ENCODE results near the gene UBAP2. TPM values are rescaled to one million over a fixed set of nuclear protein-coding genes. Genes with fewer than 3 reads are reported as not detected.
A peak's percentile ranks its signal among the peaks of the same experiment; 100 is the strongest.

The UBAP2 gene
- total RNA-seq, 1 experiment from 2014 or later: 60.8 TPM

DNA sequence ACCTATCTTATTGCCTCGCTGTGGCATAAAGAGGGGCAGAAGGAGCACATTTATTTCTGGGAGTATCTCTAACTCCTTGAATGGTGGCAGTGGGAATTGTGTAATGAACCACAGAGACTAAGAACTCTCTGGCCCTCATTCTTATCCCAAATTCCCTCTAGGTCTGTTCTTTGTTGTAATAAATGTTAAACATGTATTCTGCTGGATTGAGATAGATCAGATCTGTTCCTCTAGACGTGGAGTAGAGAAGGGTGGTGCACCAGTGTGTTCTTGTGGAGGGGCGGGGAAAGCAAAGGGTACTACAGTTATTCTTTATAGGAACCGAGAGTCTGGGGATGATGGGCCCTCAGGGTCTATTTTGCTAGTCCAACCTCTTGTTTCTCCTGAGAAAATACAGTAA lies 141.3 kb downstream of the UBAP2 start:
- Histone ChIP-seq H3K79me1 (ENCODE audit: insufficient read depth, low read depth, low read length, poor library complexity, severe bottlenecking) (peaks cover 8% of the 10 kb centered on the region), H3K27me3 (ENCODE audit: insufficient read depth, low read length) (no peaks in the 10 kb centered on the region), H2BK5ac (ENCODE audit: insufficient read length, low read length) (no peak overlapping the region), H3K23ac (ENCODE audit: insufficient read length, low read depth, low read length) (no peak overlapping the region), H3K4me2 (ENCODE audit: insufficient read depth, insufficient read length, low read length) (no peak overlapping the region), H3K79me2 (ENCODE audit: insufficient read depth, low read length) (0 out of 2 replicates have a peak, but pooled peaks cover 2% of the 10 kb centered on the region), H3K14ac (ENCODE audit: insufficient read depth, low read length) (no peak overlapping the region), H3K18ac (ENCODE audit: insufficient read length, low read depth, low read length) (no peak overlapping the region), H3K9ac (ENCODE audit: extremely low read depth, insufficient read length, low read length) (no peak overlapping the region), H2AK5ac (ENCODE audit: insufficient read length, low read length) (no peak overlapping the region), H3K23me2 (ENCODE audit: insufficient read length, low read depth, low read length, poor library complexity, severe bottlenecking) (no peaks in the 10 kb centered on the region), H3K4ac (ENCODE audit: low read depth, low read length) (no peak overlapping the region), H3K27ac (ENCODE audit: insufficient read length, low read depth, low read length) (no peak overlapping the region), H4K91ac (ENCODE audit: insufficient read length, low read depth, low read length) (no peak overlapping the region), H4K20me1 (ENCODE audit: control insufficient read depth, insufficient read depth, insufficient read length) (peaks cover 3% of the 10 kb centered on the region), H2BK20ac (ENCODE audit: low read depth, low read length, poor library complexity, severe bottlenecking) (no peak overlapping the region), H4K8ac (replicated peaks; ENCODE audit: insufficient read length, low read depth, low read length) (no peak overlapping the region), H2BK12ac (ENCODE audit: insufficient read length, low read depth, low read length) (no peak overlapping the region), H4K5ac (ENCODE audit: insufficient read length, low read depth, low read length) (no peak overlapping the region), H3K4me1 (ENCODE audit: insufficient read depth, low read length) (no peaks in the 10 kb centered on the region), H3T11ph (ENCODE audit: low read length) (no peak overlapping the region), H2BK15ac (ENCODE audit: low read depth, low read length) (no peak overlapping the region), H2BK120ac (ENCODE audit: low read depth, low read length, poor library complexity, severe bottlenecking) (no peak overlapping the region), H3K56ac (ENCODE audit: insufficient read length, low read depth, low read length) (no peak overlapping the region), H3K9me3 (ENCODE audit: control insufficient read depth, low read depth, low read length) (no peaks in the 10 kb centered on the region), H2AFZ (ENCODE audit: low read length) (no peak overlapping the region)
- peaks cover 7 to 17% (median 17%) of the 10 kb centered on the region in 3 experiments for H3K36me3 Mint-ChIP-seq (ENCODE audit: insufficient read depth in 1 of 3, low read depth in 3 of 3)
- H3K4me1 Mint-ChIP-seq: peaks cover 38 to 45% of the 10 kb centered on the region in 2 experiments
- no peak overlapping the region for H3K4me3 Mint-ChIP-seq
- WGBS (ENCODE audit: extremely low coverage, insufficient read length, low lambda C conversion rate): no CpG with 5 or more reads among the region's 4 CpGs
- TF ChIP-seq, protein P1, sequence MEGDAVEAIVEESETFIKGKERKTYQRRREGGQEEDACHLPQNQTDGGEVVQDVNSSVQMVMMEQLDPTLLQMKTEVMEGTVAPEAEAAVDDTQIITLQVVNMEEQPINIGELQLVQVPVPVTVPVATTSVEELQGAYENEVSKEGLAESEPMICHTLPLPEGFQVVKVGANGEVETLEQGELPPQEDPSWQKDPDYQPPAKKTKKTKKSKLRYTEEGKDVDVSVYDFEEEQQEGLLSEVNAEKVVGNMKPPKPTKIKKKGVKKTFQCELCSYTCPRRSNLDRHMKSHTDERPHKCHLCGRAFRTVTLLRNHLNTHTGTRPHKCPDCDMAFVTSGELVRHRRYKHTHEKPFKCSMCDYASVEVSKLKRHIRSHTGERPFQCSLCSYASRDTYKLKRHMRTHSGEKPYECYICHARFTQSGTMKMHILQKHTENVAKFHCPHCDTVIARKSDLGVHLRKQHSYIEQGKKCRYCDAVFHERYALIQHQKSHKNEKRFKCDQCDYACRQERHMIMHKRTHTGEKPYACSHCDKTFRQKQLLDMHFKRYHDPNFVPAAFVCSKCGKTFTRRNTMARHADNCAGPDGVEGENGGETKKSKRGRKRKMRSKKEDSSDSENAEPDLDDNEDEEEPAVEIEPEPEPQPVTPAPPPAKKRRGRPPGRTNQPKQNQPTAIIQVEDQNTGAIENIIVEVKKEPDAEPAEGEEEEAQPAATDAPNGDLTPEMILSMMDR (conservative IDR thresholded peaks at IDR 0.05): no peak
- H3K27me3 Mint-ChIP-seq (ENCODE audit: low read depth): no peaks in the 10 kb centered on the region
- peak overlapping the region in 2 of 3 experiments; percentile 13 to 27; a peak in 2 of 7 replicates for H3K27ac Mint-ChIP-seq
- no peak for DNase-seq
- peaks cover 0 to 3% of the 10 kb centered on the region in 2 experiments; a peak in 1 of 5 replicates for H3K9me3 Mint-ChIP-seq

Measured in H9 (cell line).